ENCODE data around the gene REL.
"Not testable (repeated sequence)": the region's sequence is repeated elsewhere in the genome, so short reads cannot be mapped to it uniquely, and the experiment has no call there.

The REL gene

GRCh38 chr2:60847854-60848253 is 33.5 kb upstream of the REL start:
- Histone ChIP-seq H3K4me1 (ENCODE audit: control insufficient read depth, insufficient read depth, low read length, poor library complexity, severe bottlenecking) (no peaks in the 10 kb centered on the region), H3K4me3 (ENCODE audit: extremely low read depth, insufficient read depth, low read length, poor library complexity, severe bottlenecking) (no peak overlapping the region), H3K27ac (ENCODE audit: low read depth, low read length, severe bottlenecking) (no peak overlapping the region), H3K36me3 (ENCODE audit: control insufficient read depth, insufficient read depth, low read length) (no peaks in the 10 kb centered on the region), H3K9me3 (ENCODE audit: control insufficient read depth, low read length) (no peaks in the 10 kb centered on the region)
- WGBS, 2 experiments (ENCODE audit: insufficient coverage in 2 of 2), result 88 to 95% methylated on average over 5 of the region's 6 CpGs

GRCh38 chr2:60849187-60849586 is 32.2 kb upstream of the REL start:
- no peaks in the 10 kb centered on the region for H3K36me3 ChIP-seq (ENCODE audit: control insufficient read depth, insufficient read depth, low read length)
- WGBS, 2 experiments (ENCODE audit: insufficient coverage in 2 of 2), result 69 to 85% methylated on average over 2 to 3 of the region's 3 CpGs

GRCh38 chr2:60852282-60852860 is 29.0 kb upstream of the REL start:
- Histone ChIP-seq H3K36me3 (ENCODE audit: control insufficient read depth, insufficient read depth, low read length) (no peaks in the 10 kb centered on the region), H3K27ac (ENCODE audit: low read depth, low read length, severe bottlenecking) (no peak overlapping the region), H3K9me3 (ENCODE audit: control insufficient read depth, low read length) (no peaks in the 10 kb centered on the region), H3K4me1 (ENCODE audit: control insufficient read depth, insufficient read depth, low read length, poor library complexity, severe bottlenecking) (no peaks in the 10 kb centered on the region), H3K4me3 (ENCODE audit: extremely low read depth, insufficient read depth, low read length, poor library complexity, severe bottlenecking) (no peak overlapping the region)
- WGBS, 2 experiments (ENCODE audit: insufficient coverage in 2 of 2), result 95 to 100% methylated on average over 6 to 7 of the region's 8 CpGs

More at GRCh38 chr2:60849187-60849586, 32.2 kb upstream of the REL start:
- Histone ChIP-seq H3K4me1 (ENCODE audit: control insufficient read depth, insufficient read depth, low read length, poor library complexity, severe bottlenecking) (no peaks in the 10 kb centered on the region), H3K27ac (ENCODE audit: low read depth, low read length, severe bottlenecking) (no peak overlapping the region), H3K4me3 (ENCODE audit: extremely low read depth, insufficient read depth, low read length, poor library complexity, severe bottlenecking) (no peak overlapping the region), H3K9me3 (ENCODE audit: control insufficient read depth, low read length) (no peaks in the 10 kb centered on the region)

GRCh38 chr2:60853531-60853930 is 27.8 kb upstream of the REL start:
- Histone ChIP-seq H3K9me3 (ENCODE audit: control insufficient read depth, low read length) (no peaks in the 10 kb centered on the region), H3K4me1 (ENCODE audit: control insufficient read depth, insufficient read depth, low read length, poor library complexity, severe bottlenecking) (no peaks in the 10 kb centered on the region), H3K4me3 (ENCODE audit: extremely low read depth, insufficient read depth, low read length, poor library complexity, severe bottlenecking) (no peak overlapping the region), H3K36me3 (ENCODE audit: control insufficient read depth, insufficient read depth, low read length) (no peaks in the 10 kb centered on the region), H3K27ac (ENCODE audit: low read depth, low read length, severe bottlenecking) (no peak overlapping the region)
- WGBS, 2 experiments (ENCODE audit: insufficient coverage in 2 of 2), result 86 to 96% methylated on average over 2 of the region's 2 CpGs

GRCh38 chr2:60855989-60856669 is 25.2 kb upstream of the REL start:
- WGBS, 2 experiments (ENCODE audit: insufficient coverage in 2 of 2), result 90 to 93% methylated on average over 3 of the region's 5 CpGs

GRCh38 chr2:60857056-60857455 is 24.3 kb upstream of the REL start:
- H3K4me3 ChIP-seq (ENCODE audit: extremely low read depth, insufficient read depth, low read length, poor library complexity, severe bottlenecking), result no peak overlapping the region
- H3K4me1 ChIP-seq (ENCODE audit: control insufficient read depth, insufficient read depth, low read length, poor library complexity, severe bottlenecking), result no peaks in the 10 kb centered on the region
- no peaks in the 10 kb centered on the region for H3K36me3 ChIP-seq (ENCODE audit: control insufficient read depth, insufficient read depth, low read length)
- 85% methylated on average over 4 of the region's 4 CpGs; no CpG with 5 or more reads in 1 of the 2 experiments for WGBS, 2 experiments (ENCODE audit: insufficient coverage in 2 of 2)
- no peaks in the 10 kb centered on the region for H3K9me3 ChIP-seq (ENCODE audit: control insufficient read depth, low read length)
- no peak overlapping the region for H3K27ac ChIP-seq (ENCODE audit: low read depth, low read length, severe bottlenecking)

More at GRCh38 chr2:60855989-60856669, 25.2 kb upstream of the REL start:
- H3K36me3 ChIP-seq (ENCODE audit: control insufficient read depth, insufficient read depth, low read length), result no peaks in the 10 kb centered on the region
- no peak overlapping the region for H3K4me3 ChIP-seq (ENCODE audit: extremely low read depth, insufficient read depth, low read length, poor library complexity, severe bottlenecking)
- no peaks in the 10 kb centered on the region for H3K4me1 ChIP-seq (ENCODE audit: control insufficient read depth, insufficient read depth, low read length, poor library complexity, severe bottlenecking)
- H3K9me3 ChIP-seq (ENCODE audit: control insufficient read depth, low read length), result no peaks in the 10 kb centered on the region
- H3K27ac ChIP-seq (ENCODE audit: low read depth, low read length, severe bottlenecking), result no peak overlapping the region

- no peak overlapping the region for H3K27ac ChIP-seq (ENCODE audit: low read depth, low read length, severe bottlenecking)
- no peaks in the 10 kb centered on the region for H3K36me3 ChIP-seq (ENCODE audit: control insufficient read depth, insufficient read depth, low read length)
- no peaks in the 10 kb centered on the region for H3K9me3 ChIP-seq (ENCODE audit: control insufficient read depth, low read length)
- WGBS, 2 experiments (ENCODE audit: insufficient coverage in 2 of 2), result 94 to 96% methylated on average over 3 of the region's 3 CpGs
- H3K4me3 ChIP-seq (ENCODE audit: extremely low read depth, insufficient read depth, low read length, poor library complexity, severe bottlenecking), result no peak overlapping the region
- no peaks in the 10 kb centered on the region for H3K4me1 ChIP-seq (ENCODE audit: control insufficient read depth, insufficient read depth, low read length, poor library complexity, severe bottlenecking)
These were observed 22.5 kb upstream of the REL start for GRCh38 chr2:60858897-60859311.

GRCh38 chr2:60861736-60862135 is 19.6 kb upstream of the REL start:
- no peaks in the 10 kb centered on the region for H3K36me3 ChIP-seq (ENCODE audit: control insufficient read depth, insufficient read depth, low read length)
- no peak overlapping the region for H3K4me3 ChIP-seq (ENCODE audit: extremely low read depth, insufficient read depth, low read length, poor library complexity, severe bottlenecking)
- 89 to 92% methylated on average over 1 to 5 of the region's 5 CpGs for WGBS, 2 experiments (ENCODE audit: insufficient coverage in 2 of 2)
- no peaks in the 10 kb centered on the region for H3K9me3 ChIP-seq (ENCODE audit: control insufficient read depth, low read length)
- no peaks in the 10 kb centered on the region for H3K4me1 ChIP-seq (ENCODE audit: control insufficient read depth, insufficient read depth, low read length, poor library complexity, severe bottlenecking)
- no peak overlapping the region for H3K27ac ChIP-seq (ENCODE audit: low read depth, low read length, severe bottlenecking)

GRCh38 chr2:60862642-60863041 is 18.7 kb upstream of the REL start:
- Histone ChIP-seq H3K36me3 (ENCODE audit: control insufficient read depth, insufficient read depth, low read length) (no peaks in the 10 kb centered on the region), H3K9me3 (ENCODE audit: control insufficient read depth, low read length) (no peaks in the 10 kb centered on the region), H3K27ac (ENCODE audit: low read depth, low read length, severe bottlenecking) (no peak overlapping the region), H3K4me3 (ENCODE audit: extremely low read depth, insufficient read depth, low read length, poor library complexity, severe bottlenecking) (no peak overlapping the region), H3K4me1 (ENCODE audit: control insufficient read depth, insufficient read depth, low read length, poor library complexity, severe bottlenecking) (no peaks in the 10 kb centered on the region)
- WGBS, 2 experiments (ENCODE audit: insufficient coverage in 2 of 2), result 95 to 100% methylated on average over 1 of the region's 1 CpG

- not testable (repeated sequence) for H3K9me3 ChIP-seq (ENCODE audit: control insufficient read depth, low read length); H3K4me1 ChIP-seq (ENCODE audit: control insufficient read depth, insufficient read depth, low read length, poor library complexity, severe bottlenecking); H3K4me3 ChIP-seq (ENCODE audit: extremely low read depth, insufficient read depth, low read length, poor library complexity, severe bottlenecking); H3K36me3 ChIP-seq (ENCODE audit: control insufficient read depth, insufficient read depth, low read length); H3K27ac ChIP-seq (ENCODE audit: low read depth, low read length, severe bottlenecking)
- WGBS, 2 experiments (ENCODE audit: insufficient coverage in 2 of 2), result no CpG with 5 or more reads among the region's 3 CpGs
These were observed 16.0 kb upstream of the REL start for GRCh38 chr2:60865361-60865760.

- Histone ChIP-seq H3K4me3 (ENCODE audit: extremely low read depth, insufficient read depth, low read length, poor library complexity, severe bottlenecking) (no peak overlapping the region), H3K27ac (ENCODE audit: low read depth, low read length, severe bottlenecking) (no peak overlapping the region), H3K4me1 (ENCODE audit: control insufficient read depth, insufficient read depth, low read length, poor library complexity, severe bottlenecking) (no peaks in the 10 kb centered on the region), H3K36me3 (ENCODE audit: control insufficient read depth, insufficient read depth, low read length) (no peaks in the 10 kb centered on the region), H3K9me3 (ENCODE audit: control insufficient read depth, low read length) (no peaks in the 10 kb centered on the region)
- WGBS, 2 experiments (ENCODE audit: insufficient coverage in 2 of 2), result 79 to 85% methylated on average over 3 of the region's 3 CpGs
These were observed 14.4 kb upstream of the REL start for GRCh38 chr2:60867007-60867406.
